GM10847 (cell line): ENCODE results near the gene PSMB9.

Source experiments
- POLR2A ChIP-seq: IDR thresholded peaks from 2 replicates; pipeline ENCODE4 v1.6.1; 2011; ENCODE audit not compliant: insufficient read length; ENCODE audit errors: extremely low read depth

The PSMB9 gene

GRCh38 chr6:32867554-32868256 lies 13.7 kb downstream of the PSMB9 start:
- no peak for TF ChIP-seq POLR2A

- TF ChIP-seq POLR2A: no peak
These were observed 14.3 kb downstream of the PSMB9 start for GRCh38 chr6:32868257-32868788.

GRCh38 chr6:32876603-32877002 lies 22.6 kb downstream of the PSMB9 start:
- no peak for TF ChIP-seq POLR2A

GRCh38 chr6:32879691-32880090 lies 25.7 kb downstream of the PSMB9 start:
- no peak for TF ChIP-seq POLR2A

- TF ChIP-seq POLR2A: no peak
These were observed 28.9 kb downstream of the PSMB9 start for GRCh38 chr6:32882879-32883250.

- no peak for TF ChIP-seq POLR2A
These were observed 29.8 kb downstream of the PSMB9 start for GRCh38 chr6:32883789-32884188.

GRCh38 chr6:32885698-32886286 lies 31.8 kb downstream of the PSMB9 start:
- TF ChIP-seq POLR2A: no peak

- TF ChIP-seq POLR2A: no peak
These were observed 32.8 kb downstream of the PSMB9 start for GRCh38 chr6:32886681-32887383.

GRCh38 chr6:32887616-32888015 lies 33.6 kb downstream of the PSMB9 start:
- no peak for TF ChIP-seq POLR2A

GRCh38 chr6:32888576-32888975 lies 34.6 kb downstream of the PSMB9 start:
- no peak for TF ChIP-seq POLR2A

- TF ChIP-seq POLR2A: no peak
These were observed 35.5 kb downstream of the PSMB9 start for GRCh38 chr6:32889533-32889932.

GRCh38 chr6:32890831-32891230 lies 36.8 kb downstream of the PSMB9 start:
- TF ChIP-seq POLR2A: no peak

- peak; percentile 80 for TF ChIP-seq POLR2A
These were observed 40.4 kb downstream of the PSMB9 start for GRCh38 chr6:32894085-32895005.

- no peak for TF ChIP-seq POLR2A
These were observed 41.0 kb downstream of the PSMB9 start for GRCh38 chr6:32895006-32895345.

- TF ChIP-seq POLR2A: no peak
These were observed 50.0 kb downstream of the PSMB9 start for GRCh38 chr6:32903952-32904351.
